GM12878 (cell line): Measurements from ENCODE around the gene GDA.

Experiments used
- BRCA1 ChIP-seq: IDR thresholded peaks from 2 replicates; pipeline ENCODE4 v1.6.1; 2011; ENCODE audit warnings: low read depth, low read length, improper control_type of control experiment
- CHD4 ChIP-seq: fragments of 200-600 bp; sonication (generic); IDR thresholded peaks from 2 replicates; pipeline ENCODE4 v1.6.1; 2016; ENCODE audit warnings: mild to moderate bottlenecking
- CREB1 ChIP-seq: IDR thresholded peaks from 2 replicates; pipeline ENCODE4 v1.6.1; 2012; ENCODE audit warnings: low read depth, mild to moderate bottlenecking, inconsistent platforms
- IKZF1 ChIP-seq: fragments of 450-650 bp; conservative IDR thresholded peaks from 2 replicates; pipeline ENCODE4 v1.6.1; 2017; ENCODE audit warnings: antibody characterized with exemption, mild to moderate bottlenecking
- KLF5 ChIP-seq: fragments of 450-650 bp; IDR thresholded peaks from 2 replicates; pipeline ENCODE4 v1.6.1; 2014; ENCODE audit warnings: mild to moderate bottlenecking; ENCODE audit not compliant: partially characterized antibody
- POLR2A ChIP-seq: IDR thresholded peaks from 2 replicates; pipeline ENCODE4 v1.6.1; 2011; ENCODE audit warnings: low read depth, mild to moderate bottlenecking, low read length
- TF ChIP-seq, protein P1 (sequence below), 3 experiments: IDR thresholded peaks in 2 of 3; conservative IDR thresholded peaks in 1 of 3; 2 replicates each; pipeline ENCODE4 v1.5.1; 2011; ENCODE audit warnings: low read depth in 3 of 3, low read length in 3 of 3, mild to moderate bottlenecking in 3 of 3, control low read depth in 2 of 3, moderate library complexity in 2 of 3, inconsistent platforms in 1 of 3, mixed read lengths in 1 of 3; ENCODE audit not compliant: control insufficient read depth in 2 of 3, insufficient read depth in 1 of 3; ENCODE audit errors: extremely low read depth in 1 of 3

- TF ChIP-seq BRCA1 (no peak), CHD4 (no peak), POLR2A (no peak), KLF5 (no peak), CREB1 (no peak), IKZF1 (no peak)
- TF ChIP-seq, protein P1, sequence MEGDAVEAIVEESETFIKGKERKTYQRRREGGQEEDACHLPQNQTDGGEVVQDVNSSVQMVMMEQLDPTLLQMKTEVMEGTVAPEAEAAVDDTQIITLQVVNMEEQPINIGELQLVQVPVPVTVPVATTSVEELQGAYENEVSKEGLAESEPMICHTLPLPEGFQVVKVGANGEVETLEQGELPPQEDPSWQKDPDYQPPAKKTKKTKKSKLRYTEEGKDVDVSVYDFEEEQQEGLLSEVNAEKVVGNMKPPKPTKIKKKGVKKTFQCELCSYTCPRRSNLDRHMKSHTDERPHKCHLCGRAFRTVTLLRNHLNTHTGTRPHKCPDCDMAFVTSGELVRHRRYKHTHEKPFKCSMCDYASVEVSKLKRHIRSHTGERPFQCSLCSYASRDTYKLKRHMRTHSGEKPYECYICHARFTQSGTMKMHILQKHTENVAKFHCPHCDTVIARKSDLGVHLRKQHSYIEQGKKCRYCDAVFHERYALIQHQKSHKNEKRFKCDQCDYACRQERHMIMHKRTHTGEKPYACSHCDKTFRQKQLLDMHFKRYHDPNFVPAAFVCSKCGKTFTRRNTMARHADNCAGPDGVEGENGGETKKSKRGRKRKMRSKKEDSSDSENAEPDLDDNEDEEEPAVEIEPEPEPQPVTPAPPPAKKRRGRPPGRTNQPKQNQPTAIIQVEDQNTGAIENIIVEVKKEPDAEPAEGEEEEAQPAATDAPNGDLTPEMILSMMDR (IDR thresholded peaks at IDR 0.05 in 2 of 3, conservative IDR thresholded peaks at IDR 0.05 in 1 of 3; ENCODE audit: control insufficient read depth in 2 of 3, extremely low read depth in 1 of 3, insufficient read depth in 1 of 3, low read depth in 3 of 3, low read length in 3 of 3) = no peak
Observed at GRCh38 chr9:72165821-72166547, 16.7 kb downstream of the GDA start.
